Endodermal cell (in vitro differentiated cells): ENCODE results near the gene TNFSF10. TPM values are rescaled to one million over a fixed set of nuclear protein-coding genes. Genes with fewer than 3 reads are reported as not detected.

Experiments
- DNase-seq: peaks from one replicate; pipeline ENCODE4 v3.0.0-alpha.2; 2017
- H3K27ac ChIP-seq: 2 replicates; pipeline ENCODE4 v1.5.1; 2013; ENCODE audit warnings: mild to moderate bottlenecking, low read depth, low read length, moderate library complexity
- H3K27me3 ChIP-seq: 2 replicates; pipeline ENCODE4 v1.6.1; 2013; ENCODE audit warnings: mild to moderate bottlenecking, low read length, moderate library complexity; ENCODE audit not compliant: insufficient read depth, control insufficient read depth, poor library complexity, severe bottlenecking
- H3K36me3 ChIP-seq: 2 replicates; pipeline ENCODE4 v1.7.0; 2013; ENCODE audit warnings: mild to moderate bottlenecking, low read length, moderate library complexity; ENCODE audit not compliant: control insufficient read depth, insufficient read depth
- H3K4me1 ChIP-seq: one replicate; pipeline ENCODE4 v1.7.0; 2013; ENCODE audit warnings: low read length; ENCODE audit not compliant: control insufficient read depth, insufficient read depth
- H3K4me3 ChIP-seq: 2 replicates; pipeline ENCODE4 v1.5.1; 2013; ENCODE audit warnings: mild to moderate bottlenecking, low read length, moderate library complexity
- H3K9ac ChIP-seq: 2 replicates; pipeline ENCODE4 v1.6.1; 2013; ENCODE audit warnings: mild to moderate bottlenecking, low read length, moderate library complexity; ENCODE audit not compliant: poor library complexity, severe bottlenecking; ENCODE audit errors: extremely low read depth
- H3K9me3 ChIP-seq: 2 replicates; pipeline ENCODE4 v1.6.1; 2013; ENCODE audit warnings: mild to moderate bottlenecking, low read length, moderate library complexity; ENCODE audit not compliant: control insufficient read depth
- H3K27ac Mint-ChIP-seq: 2 replicates; pipeline ENCODE4 v1.8.0; 2020; ENCODE audit warnings: mixed read lengths
- H3K27me3 Mint-ChIP-seq: 2 replicates; pipeline ENCODE4 v1.8.0; 2021; ENCODE audit warnings: mild to moderate bottlenecking, mixed read lengths; ENCODE audit not compliant: insufficient read depth
- H3K36me3 Mint-ChIP-seq: 2 replicates; pipeline ENCODE4 v1.8.0; 2020; ENCODE audit warnings: low read depth, mixed read lengths
- H3K4me1 Mint-ChIP-seq: 2 replicates; pipeline ENCODE4 v1.8.0; 2020; ENCODE audit warnings: mixed read lengths
- H3K4me3 Mint-ChIP-seq: 2 replicates; pipeline ENCODE4 v1.8.0; 2020; ENCODE audit warnings: mild to moderate bottlenecking, moderate library complexity, mixed read lengths
- H3K9me3 Mint-ChIP-seq: 2 replicates; pipeline ENCODE4 v1.8.0; 2020; ENCODE audit warnings: mild to moderate bottlenecking, mixed read lengths
- CTCF ChIP-seq: fragments of 200-600 bp; sonication (generic); conservative IDR thresholded peaks from 2 replicates; pipeline ENCODE4 v1.5.0; 2021; ENCODE audit warnings: antibody characterized with exemption, mild to moderate bottlenecking
- WGBS, 2 experiments: methylation state at CpG; one replicate each; pipeline versions ENCODE4 v1.1.5 to v1.1.7; 2013; ENCODE audit warnings: missing lambda C conversion rate in 2 of 2, mixed read lengths in 1 of 2; ENCODE audit not compliant: insufficient coverage in 1 of 2, insufficient read length in 1 of 2; 5-methylcytosine and 5-hydroxymethylcytosine counted together
- total RNA-seq, 2 donors: library from RNA; stranded (reverse); fragmentation: NEBNext Ultra II Directional in 1 of 2; extraction: Animal tissue kit (Norgen Biotek cat#: 25700) in 1 of 2; gene quantifications; 2 replicates in 1 of 2; 3 replicates in 1 of 2; pipeline ENCODE4 v1.2.1, GENCODE V29; 2021

Gene TNFSF10
- total RNA-seq, 2 donors from 2014 or later, result 0.51 TPM; not detected in 1

- H3K27ac ChIP-seq, result no peak overlapping the region
- no peak for DNase-seq
- H3K4me3 Mint-ChIP-seq, result no peak overlapping the region
- H3K27ac Mint-ChIP-seq, result no peak overlapping the region
- H3K36me3 Mint-ChIP-seq, result no peaks in the 10 kb centered on the region
- no peaks in the 10 kb centered on the region for H3K9me3 Mint-ChIP-seq
- no peak for TF ChIP-seq CTCF
- no peaks in the 10 kb centered on the region for H3K36me3 ChIP-seq
- H3K4me1 ChIP-seq, result no peaks in the 10 kb centered on the region
- no peak overlapping the region for H3K4me3 ChIP-seq
- no peaks in the 10 kb centered on the region for H3K4me1 Mint-ChIP-seq
- peaks cover 22% of the 10 kb centered on the region for H3K27me3 ChIP-seq
- no peaks in the 10 kb centered on the region for H3K9me3 ChIP-seq
- WGBS, 2 experiments, result 88 to 96% methylated on average over 2 to 3 of the region's 3 CpGs
- H3K9ac ChIP-seq, result no peak overlapping the region
- H3K27me3 Mint-ChIP-seq, result peaks cover 19% of the 10 kb centered on the region
Observed at GRCh38 chr3:172456404-172456803, 66.8 kb downstream of the TNFSF10 start.

Other genes with a start within 250 kb of the TNFSF10 start
- gene GHSR, start 75.0 kb downstream of the TNFSF10 start, total RNA-seq, result not detected
- gene NCEH1, start 187.6 kb upstream of the TNFSF10 start, total RNA-seq, result 10 to 100 TPM; 14.1 to 16.5 TPM
- gene ECT2, start 227.3 kb upstream of the TNFSF10 start, total RNA-seq, result 100 to 1,000 TPM in 1 of 2 donors, 10 to 100 TPM in 1; 90.3 to 141 TPM